ENCODE results near the gene FABP7.

Gene FABP7

DNA sequence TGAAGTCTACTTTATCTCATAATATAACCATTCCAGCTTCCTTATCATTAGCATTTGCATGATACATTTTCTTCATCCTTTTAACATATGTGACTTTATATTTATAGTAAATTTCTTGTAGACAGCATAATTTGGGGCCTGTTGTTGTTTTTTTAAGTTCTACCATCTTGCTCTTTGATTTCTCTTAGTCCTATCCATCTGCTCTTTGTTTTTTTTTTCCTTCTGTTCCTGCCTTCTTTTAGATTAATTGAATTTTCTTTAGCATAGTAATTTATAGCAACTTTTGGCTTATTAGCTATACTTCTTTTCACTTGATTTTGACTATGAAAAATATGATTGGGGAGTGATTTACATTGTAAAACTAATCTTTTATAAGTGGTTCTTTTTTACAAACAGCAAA lies 19.2 kb upstream of the FABP7 start:
- DNase-seq = no peak

DNA sequence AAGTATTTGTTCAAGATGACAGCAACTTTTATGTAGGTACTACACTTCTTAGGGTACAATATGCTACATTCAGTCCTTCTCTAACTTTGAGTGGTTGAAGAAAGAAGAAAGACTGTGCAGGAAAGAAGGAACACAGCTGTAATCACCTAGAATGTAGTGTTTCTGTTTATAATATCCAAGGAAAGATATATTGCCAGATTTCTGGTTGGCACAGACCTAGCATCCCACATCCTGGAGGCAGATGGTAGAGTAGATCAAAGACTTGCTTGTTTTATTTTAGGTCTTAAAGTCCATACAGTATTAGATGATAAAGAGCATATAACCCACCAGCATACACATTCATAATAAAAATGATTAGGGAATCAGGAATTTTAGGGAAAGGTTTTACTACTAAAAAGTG lies 13.3 kb upstream of the FABP7 start:
- no peak for DNase-seq

DNA sequence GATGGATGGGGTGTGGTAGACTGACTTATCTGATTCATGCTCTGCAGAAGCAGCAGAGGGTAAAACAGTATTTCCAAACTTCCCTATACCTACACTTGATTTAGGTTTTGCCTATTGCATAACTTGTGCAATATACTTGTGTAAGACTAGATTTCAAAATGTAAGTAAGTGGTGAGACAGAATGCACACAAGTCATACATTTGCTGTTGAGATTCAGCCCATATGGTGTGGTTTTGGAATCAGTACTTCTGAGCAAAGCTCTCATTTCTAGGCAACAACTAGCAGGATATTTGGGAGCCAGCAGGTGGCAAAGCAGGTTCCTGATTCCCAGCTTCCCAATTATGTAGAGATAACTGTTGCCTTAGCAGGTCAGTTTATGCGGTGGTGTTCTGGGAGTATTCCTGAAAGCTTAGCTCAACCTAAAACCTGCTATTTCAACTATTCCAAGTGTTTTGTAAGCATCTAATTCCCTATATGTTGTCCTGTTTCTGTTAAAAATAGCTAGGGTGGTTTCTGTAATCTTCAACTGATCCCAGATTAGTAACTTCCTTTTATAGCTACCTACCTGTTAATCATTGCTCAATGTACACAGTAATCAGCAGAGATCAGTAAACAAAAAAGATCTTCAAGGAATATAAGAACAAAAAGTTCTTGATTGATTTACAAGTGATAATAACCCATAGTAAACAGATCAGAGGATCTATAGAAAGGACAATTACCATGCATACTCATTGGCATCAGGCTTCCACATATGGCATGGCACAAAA lies 8.5 kb upstream of the FABP7 start:
- DNase-seq = no peak

DNA sequence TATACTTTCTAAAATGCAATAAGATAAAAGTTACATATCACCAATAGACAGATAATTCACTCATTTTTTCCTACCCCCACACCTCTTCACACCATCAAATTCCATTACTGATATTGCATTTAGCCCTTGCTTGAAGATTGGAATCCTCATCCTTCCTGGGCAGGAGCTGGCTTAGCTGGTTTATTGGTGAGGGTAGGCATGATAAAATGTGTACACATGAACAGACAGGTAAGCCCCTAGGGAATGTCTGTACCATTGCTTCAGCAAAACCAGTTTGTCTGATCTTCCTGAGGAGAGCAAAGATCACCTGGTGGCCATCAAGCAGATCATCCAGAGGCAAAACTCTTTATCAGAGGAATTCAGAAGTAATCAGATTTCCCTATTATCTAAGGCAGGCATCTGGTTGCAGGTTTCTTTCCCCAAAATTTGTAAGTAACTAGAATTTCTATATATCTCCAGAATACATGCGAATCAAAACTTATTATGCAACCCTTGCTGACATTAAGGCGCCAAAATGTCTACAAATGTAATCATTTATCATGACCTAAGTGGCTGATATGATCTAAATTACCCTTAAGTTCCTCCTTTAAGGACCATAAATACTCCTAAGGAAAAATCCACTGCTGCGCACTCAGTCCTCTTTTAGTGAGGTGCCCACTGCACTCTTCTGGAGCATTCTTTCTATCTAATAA lies 6.6 kb upstream of the FABP7 start:
- no peak for DNase-seq

DNA sequence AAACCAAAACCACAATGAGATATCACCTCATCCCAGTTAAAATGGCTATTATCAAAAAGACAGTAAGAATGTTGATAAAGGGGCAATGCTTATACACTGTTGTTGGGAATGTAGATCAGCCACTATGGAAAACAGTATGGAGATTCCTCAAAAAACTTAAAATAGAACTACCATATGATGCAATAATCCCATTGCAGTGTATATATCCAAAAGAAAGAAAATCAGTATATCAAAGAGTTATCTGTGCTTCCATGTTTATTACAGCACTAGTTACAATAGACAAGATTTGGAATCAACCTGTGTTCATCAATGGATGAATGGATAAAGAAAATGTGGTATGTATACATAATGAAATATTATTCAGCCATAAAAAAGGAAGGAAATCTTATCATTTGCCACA lies 3.5 kb upstream of the FABP7 start:
- no peak for DNase-seq

DNA sequence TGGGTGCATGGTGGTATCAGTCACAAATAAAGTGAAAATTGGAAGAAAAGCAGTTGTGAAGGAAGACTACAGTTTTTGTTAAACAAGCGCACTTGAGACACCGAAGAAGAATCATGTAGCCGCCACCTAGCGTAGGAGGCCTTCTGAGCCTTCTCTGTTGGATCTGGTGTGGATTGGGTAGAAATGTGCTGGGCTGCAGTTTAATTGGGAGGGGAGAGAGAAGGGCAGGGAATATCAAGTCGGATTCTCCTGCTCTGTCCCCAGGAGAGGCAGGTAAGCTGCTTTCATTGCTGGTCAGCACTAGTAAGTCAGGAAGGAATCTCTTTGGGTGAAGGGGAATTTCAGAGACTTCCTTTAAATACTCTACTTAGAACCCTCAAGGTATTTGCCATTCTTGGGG lies 1.2 kb upstream of the FABP7 start:
- no peak for DNase-seq

DNA sequence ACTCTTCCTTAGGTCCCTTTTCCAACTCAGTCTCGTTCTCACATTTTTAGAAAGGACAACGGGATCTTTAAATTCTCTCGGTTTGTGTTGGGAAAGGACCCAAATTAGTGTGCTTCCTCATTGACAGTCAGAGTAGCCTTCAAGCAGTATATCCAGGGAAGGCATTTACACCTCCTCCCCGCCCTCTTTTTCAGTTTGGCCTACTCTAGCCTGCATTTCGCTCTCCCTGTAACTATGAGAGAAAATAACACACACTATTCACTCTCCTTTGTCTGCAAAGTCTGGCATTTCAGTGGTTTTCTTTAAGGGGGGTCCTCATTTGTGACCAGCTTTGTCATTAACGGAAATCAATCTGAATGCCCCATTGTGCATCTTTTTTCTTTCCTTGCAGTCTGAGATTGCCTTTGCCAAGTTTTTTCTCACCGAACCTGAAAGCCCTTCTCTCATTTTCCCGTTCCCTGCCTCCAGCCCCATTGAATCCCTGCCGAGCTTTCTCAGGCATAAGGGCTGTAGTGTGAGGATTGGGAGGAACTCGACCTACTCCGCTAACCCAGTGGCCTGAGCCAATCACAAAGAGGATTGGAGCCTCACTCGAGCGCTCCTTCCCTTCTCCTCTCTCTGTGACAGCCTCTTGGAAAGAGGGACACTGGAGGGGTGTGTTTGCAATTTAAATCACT lies 393 bp upstream of the FABP7 start:
- DNase-seq = no peak

DNA sequence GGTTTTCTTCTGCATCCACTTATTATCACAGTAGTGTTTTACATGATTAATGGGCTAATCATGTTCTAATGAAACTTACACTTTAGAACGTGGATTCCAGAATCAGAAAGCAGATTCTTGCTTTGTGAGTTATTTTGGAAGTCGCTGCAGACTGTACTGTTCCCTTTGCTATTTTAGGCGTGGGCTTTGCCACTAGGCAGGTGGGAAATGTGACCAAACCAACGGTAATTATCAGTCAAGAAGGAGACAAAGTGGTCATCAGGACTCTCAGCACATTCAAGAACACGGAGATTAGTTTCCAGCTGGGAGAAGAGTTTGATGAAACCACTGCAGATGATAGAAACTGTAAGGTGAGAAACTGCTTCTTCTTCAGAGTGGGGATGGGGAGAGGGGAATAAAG lies 598 bp downstream of the FABP7 start:
- no peak for DNase-seq

DNA sequence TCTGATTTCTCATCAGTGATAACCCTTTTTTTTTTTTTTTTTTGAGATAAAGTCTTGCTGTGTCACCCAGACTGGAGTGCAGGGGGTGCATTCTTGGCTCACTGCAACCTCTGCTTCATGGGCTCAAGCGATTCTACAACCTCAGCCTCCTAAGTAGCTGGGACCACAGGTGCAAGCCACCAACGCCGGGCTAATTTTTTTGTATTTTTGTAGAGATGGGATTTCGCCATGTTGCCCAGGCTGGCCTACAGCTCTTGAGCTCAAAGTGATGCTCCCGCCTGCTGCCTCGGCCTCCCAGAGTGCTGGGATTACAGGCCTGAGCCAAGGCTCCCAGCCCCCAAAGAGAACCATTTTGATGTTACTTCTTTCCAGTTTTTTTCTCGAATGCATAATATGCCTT lies 2.2 kb downstream of the FABP7 start:
- DNase-seq = no peak

DNA sequence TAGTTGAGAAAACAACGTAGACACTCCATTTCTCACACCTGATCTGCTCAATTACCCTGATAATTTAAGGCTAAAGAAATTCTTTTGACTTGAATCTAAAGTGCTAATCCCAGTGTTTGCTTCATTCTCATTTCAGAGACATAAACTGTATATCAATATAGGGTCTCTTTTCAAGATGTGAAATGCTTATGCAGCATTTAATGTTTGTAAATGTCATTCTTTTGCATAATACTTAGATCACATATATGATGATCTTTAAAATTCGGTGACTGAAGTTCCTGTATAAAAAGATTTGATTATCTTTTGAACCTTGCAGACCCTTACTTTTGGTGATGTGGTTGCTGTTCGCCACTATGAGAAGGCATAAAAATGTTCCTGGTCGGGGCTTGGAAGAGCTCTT lies 3.9 kb downstream of the FABP7 start:
- no peak for DNase-seq

DNA sequence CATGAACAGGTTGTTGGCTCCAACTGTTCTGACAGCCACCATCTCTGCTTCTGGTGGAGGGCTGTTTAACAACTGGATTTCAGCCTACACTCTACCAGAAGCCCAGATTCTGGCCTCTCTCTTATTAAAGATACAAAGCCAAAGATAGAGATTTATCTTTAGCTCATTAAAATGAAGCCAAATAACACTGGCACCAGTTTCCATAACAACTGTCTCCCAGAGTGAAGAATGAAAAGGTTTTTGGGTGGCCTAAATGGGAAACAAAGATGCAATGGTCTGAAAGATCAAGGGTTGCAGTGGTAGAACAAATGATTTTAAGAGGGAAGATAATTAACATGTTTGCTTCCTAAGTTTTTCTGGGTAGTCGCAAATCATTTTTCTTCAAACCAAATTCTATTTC lies 6.4 kb downstream of the FABP7 start:
- DNase-seq = no peak

DNA sequence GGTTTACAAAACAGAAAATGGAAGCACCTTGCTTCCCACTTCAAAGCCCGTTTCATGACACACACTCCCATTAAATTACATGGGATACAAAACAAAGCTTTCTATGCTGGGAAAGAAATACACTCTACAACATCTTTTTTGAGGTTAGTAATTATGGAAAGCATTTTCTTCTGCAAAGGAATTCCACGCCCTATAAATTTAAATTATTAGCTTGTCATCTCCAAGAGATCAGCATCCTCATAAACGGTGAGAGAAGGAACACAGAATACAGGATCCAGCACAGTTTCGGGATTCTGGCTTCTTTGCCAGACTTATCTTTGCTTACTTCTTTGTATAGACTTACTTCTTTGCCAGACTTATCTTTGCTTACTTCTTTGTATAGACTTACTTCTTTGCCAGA lies 8.2 kb downstream of the FABP7 start:
- DNase-seq = no peak

DNA sequence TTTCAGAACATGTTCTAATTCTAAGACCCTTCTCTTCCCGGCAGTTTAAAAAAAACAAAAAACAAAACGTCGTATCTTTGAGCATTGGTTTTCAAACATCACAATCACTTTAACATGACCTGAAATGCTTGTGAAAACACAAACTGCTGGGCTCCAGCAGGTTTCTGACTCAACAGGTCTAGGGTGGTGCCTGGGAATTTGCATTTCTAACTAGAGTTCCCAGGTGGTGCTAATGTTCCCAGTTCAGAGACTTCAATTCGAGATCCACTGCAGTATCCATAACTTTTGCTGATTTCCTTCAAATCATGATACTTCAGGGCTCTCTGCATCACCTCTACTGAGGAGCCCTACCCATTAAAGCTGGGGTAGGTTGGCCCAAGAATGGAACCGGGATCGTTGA lies 8.7 kb downstream of the FABP7 start:
- no peak for DNase-seq

DNA sequence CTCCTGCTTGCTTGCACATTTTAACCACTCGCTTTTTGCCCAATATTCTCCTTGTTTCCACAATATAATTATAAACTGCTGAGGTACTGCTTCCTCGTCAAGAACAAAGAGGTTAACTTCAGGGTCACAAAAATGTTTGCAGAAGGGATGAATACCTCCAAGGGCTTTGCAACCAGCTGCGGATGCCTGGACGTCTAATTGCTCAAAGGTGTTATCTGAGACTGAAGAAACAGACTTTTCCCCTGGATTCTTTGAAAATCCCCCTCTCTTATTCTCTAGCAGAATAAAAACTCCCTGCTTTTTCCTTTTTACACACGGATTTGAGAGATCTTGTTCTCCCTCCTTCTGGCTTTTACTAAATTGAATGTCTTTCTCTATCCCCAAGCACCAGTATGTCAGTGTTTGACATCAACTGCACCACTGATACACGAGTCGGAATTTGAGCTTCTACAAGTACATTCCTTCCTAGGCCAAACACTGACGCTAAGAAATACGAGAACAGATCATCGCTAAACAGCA lies 9.2 kb downstream of the FABP7 start:
- DNase-seq = no peak

DNA sequence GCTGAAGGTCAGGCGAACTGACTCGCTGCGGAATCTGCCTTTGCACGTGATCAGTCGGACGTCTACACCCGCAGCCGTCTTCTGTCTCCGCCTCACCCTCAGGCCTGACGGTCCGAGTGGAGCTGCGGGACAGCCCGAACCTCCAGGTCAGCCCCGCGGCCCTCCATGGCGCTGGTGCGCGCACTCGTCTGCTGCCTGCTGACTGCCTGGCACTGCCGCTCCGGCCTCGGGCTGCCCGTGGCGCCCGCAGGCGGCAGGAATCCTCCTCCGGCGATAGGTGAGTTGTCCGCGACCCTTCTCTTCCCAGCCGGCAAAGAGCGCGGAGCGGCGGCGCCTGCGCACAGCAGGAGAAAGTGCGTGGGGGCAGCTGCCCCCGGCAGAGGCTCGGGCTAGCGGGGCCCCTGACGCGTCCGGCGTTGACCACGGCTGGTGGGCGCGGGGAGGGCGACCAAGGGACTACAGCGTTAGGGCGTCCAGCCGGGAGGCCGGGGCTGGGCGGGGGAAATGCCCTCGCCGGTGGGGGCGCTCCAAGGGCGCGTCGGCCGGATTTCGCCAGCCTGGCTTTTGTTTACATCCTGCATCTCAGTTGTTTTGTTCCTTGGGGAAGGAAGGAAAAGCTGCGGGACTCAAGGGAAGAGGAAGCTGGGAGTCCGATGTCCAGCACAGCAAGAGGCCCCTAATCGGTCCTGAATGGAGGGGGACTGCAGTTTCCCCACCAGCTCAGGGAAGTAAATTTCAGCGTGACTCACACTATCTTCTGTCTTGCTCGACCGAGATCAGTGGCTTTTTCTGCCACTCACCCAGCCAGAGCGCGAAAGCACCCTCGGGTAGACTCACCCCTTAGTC lies 9.9 kb downstream of the FABP7 start, which contains the start of gene SMPDL3A:
Gene SMPDL3A (plus strand): TSS at position 77 of the 846 bp plus-strand sequence. CDS start 89 bp downstream, at position 166.
- peak; percentile 58 to 87 for DNase-seq

DNA sequence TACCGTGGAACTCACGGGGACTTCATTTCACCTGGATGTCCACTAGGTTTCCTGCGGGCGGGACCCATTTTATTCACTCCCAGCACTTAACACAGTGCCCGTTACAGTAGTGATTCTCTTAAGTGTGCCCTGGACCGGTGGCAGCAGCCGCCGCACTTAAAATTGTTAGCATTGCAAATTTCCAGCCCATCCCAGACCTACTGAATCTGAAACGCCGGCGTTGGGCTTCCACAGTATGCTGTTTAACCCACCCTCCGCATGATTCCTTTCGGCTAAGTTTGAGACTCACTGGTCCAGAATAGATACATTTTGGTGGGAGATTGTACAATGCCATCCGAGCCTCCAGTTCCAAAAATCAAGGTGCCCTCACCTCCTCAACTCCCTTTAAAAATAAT lies 10.5 kb downstream of the FABP7 start:
- DNase-seq = no peak

DNA sequence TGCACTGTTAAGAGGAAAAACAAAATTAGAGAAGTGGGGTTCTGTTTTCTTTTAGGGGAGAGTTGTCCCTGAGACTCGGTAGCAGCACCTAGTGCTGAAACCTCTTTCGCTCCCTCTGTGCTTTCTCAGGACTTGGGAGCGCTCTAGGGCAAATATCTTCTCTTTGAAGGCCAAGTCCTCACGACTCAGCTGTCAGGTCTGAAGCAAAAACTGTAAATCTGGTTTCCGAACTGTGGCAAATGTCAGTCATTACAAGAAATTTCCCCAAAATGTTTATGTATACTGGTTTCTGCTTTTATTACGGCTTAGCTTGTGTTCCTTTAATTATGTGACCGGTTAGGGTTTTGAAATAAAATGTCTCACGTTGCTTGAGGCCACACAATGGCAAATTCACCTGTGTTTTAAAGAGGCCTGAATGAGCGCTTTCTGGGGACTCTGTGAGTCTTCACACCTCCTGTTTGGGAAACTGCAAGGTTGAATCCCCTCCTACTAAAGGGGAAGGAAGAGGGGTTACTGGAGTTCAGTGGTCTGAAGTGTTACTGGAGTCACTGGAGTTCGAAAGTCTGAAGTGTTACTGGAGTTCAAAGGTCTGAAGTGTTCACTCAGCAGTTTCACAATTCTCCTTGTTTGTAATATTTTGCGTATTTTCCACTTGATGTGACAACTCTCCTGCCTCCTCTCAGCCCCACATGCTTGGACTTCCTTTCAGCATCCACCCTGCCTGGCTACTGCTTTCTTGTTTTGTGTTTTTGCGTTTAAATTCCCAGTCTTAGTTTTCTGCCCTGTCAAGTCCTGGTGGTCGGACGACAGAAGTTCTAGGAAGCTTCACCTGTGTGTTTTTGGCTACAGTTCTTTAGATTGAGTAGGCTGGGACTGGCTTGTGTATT lies 11.2 kb downstream of the FABP7 start:
- no peak for DNase-seq

DNA sequence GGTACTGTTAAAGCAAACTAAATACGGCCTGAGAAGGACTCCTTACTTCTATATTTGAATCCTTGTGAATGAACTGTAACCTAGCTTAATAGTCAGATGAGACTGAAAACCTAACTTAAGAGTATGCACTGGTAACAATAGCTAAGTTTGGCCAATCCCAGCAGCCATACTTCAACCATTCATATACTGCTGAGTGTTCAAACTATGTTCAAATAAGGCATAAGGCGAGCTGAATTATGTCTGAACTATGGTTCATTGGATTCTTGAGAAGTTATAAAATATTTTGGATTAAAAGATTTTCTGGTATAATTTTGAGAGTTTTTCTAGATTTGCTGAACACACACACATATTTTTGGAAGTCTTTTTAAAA lies 11.8 kb downstream of the FABP7 start:
- no peak for DNase-seq

DNA sequence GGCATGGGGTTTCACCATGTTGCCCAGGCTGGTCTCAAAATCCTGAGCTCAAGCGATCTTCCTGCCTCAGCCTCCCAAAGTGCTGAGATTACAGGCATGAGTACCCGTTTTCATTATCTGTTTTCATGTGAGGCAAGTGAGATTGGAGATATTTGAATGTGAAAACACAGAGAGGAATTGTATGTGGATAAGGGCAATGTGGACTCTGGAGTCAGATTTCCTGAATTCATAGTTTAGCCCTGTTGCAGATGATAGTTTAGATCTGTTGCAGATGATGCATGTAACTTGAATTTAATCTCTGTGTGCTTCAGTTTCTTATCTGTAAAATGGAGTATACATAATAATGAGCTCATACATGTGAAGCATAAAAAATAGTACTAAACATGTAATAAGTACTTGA lies 13.2 kb downstream of the FABP7 start:
- DNase-seq = no peak

DNA sequence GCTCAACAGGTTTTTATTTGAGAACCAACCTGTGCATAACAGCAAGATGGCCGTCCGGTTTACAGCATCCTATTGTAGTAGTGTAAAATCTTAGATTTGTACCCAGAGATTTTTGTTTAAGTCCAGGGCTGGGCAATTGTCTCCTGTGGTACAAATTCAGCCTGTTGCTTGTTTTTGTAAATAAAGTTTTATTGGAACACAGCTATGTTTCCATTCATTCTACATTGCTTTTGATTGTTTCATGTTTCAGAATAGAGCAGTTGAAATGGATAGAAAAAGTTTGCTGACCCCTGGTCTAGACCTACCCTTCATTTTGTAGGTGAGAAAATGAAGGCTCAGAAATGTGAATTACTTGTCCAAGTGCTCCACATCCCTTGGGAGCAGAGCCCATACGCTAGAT lies 18.0 kb downstream of the FABP7 start:
- DNase-seq = no peak

DNA sequence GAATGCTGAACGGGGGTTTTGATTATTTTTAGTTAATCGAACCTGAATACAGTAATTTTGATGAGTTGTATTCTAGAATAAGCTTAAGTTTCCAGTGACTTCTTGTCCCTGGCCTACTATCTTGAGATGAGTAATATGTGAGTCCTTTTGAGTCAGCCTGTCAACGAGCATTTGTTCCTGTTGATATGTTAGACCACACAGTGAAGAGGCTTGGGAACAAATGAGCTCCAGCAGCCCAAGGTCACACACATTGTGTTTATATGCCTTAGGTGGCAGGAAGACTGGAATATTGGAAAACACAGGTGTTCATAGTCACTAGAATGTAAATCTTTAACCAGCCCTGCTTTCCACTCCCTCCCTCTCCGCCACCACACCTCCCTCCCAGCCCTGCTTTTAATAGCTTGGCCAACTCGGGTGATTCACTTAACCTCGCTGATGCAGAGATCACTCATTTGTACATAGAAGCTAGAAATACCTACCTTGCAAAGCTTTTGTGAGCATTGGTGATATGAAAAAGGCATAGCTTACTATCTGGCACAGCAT lies 18.7 kb downstream of the FABP7 start:
- DNase-seq = no peak
